ENCODE results near the gene VAPB.

The VAPB gene

GRCh38 chr20:58438970-58439808, 50.2 kb downstream of the VAPB start:
- no peak for FAIRE-seq

DNA sequence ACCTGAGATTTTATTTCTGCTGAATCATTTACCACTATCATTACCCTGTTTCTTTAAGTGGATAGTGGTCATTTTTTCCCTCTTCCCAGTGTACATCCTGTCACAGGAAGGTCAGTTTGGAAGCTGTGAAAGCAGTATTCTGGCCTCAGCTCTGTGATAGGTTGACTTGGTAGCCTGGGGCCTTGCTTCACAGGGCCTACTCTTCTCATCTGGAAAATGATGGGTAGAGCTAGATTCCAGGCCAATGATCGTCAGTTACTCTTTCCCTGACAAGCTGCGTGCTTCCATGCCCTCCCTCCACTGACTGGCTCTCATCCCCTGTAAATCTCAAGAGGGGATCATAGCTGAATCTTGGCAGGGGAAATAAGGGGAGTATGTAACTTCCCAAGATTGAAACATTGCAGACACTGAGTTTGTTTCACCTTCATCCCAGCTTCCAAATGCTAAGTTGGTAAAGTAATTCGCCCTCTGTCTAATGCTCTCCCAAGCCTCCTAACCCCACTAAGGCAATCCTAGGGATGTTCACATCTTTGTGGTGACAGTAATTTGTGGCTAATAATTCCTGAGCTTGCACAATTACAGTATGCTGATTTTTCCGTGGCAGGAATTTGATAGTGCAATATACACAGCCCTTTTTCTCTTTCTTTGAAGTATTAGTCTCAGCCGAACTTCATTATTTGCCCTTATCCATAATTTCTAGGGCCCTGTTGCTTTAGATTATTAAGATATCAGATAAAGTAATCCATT, 51.2 kb downstream of the VAPB start:
- FAIRE-seq = no peak

- FAIRE-seq = no peak
Measured at GRCh38 chr20:58441723-58442122, 52.7 kb downstream of the VAPB start.

GRCh38 chr20:58444746-58445255, 55.8 kb downstream of the VAPB start:
- FAIRE-seq = no peak

GRCh38 chr20:58446264-58446959, 57.4 kb downstream of the VAPB start:
- FAIRE-seq = no peak

DNA sequence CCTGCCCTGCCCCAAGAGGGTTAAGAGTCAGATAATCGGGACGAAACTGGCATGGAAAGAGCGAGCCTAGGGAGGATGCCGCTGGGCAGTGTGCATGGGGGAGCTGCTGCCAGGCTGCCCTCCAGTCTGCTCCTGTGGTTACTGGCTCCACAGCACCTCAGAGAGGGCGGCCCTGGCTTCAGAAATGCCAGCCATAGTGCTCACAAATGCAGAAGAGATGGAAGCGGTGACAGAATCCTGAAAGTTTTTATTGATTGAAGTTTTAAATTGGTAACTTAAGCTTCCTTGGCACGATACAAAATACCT, 57.9 kb downstream of the VAPB start:
- no peak for FAIRE-seq

DNA sequence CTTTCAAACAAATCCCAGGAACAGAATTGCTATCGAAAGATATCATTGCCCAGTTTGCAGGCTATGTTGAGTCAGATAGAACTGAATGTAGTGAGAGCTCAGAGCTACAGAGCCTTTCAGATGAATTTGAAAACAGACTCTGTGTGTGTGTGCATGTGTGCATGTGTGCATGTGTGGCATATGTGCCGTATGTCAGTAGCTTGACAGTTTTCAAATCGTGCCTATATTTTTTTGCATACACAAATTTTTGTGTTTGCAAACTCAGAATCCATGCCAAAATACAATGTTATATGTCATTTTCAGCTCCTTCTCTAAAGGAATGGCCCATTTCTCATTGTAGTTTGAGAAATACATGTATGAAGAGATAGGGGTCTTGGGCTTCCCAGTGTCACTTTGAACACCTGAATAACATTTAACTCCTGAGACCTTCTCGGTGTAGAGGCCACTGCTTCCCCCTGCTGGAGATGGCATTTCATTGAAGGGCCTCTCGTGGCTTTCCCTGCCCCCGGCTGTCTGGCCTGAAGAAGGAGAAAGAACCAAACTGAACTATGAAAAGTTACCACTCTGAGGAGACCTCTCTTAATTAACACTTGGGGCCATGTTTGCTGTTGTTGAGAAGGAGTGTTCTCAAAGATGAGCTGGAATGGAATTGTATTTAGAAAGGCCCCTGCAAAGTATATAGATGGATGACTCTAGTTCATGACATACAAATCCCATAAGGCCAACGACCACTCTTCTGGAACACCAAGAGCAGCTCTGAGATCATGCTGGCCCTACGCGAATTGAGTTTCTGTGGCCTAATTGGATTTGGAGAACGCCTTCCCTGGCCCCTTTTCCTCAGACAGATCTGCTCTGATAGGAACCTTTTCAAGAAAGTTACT, 58.7 kb downstream of the VAPB start:
- FAIRE-seq = no peak

GRCh38 chr20:58448958-58449357, 59.9 kb downstream of the VAPB start:
- FAIRE-seq = no peak

GRCh38 chr20:58449681-58450221, 60.7 kb downstream of the VAPB start:
- no peak for FAIRE-seq

- FAIRE-seq = no peak
Measured at GRCh38 chr20:58450254-58450653, 61.2 kb downstream of the VAPB start.

DNA sequence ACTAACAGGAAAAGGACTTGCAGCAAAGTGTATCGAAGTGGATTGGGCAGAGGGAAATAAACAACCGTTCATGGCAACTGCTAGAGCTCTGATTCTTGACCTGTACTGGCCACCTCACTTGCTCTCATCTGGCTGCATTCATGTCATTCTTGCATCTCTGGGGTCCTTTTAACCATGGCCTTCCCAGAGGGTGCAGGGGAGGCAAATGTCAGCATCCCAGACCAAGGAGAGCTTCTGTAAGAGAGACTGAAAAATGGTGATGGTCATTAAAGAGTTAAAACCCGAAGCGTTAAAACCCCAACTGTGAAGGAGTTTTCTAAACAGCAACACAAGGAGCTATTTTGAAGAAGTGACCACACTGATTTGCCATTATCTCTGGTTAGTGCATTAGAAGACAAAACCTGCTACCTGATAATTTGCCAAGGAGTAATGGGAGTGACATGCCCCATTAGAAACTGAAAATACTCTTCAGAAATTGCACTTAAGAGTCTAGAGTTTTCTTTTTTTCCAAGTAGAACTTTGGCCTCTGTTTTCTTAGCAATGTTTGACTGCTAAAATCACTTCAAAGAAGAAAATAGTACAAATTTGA, 63.7 kb downstream of the VAPB start:
- FAIRE-seq = no peak

DNA sequence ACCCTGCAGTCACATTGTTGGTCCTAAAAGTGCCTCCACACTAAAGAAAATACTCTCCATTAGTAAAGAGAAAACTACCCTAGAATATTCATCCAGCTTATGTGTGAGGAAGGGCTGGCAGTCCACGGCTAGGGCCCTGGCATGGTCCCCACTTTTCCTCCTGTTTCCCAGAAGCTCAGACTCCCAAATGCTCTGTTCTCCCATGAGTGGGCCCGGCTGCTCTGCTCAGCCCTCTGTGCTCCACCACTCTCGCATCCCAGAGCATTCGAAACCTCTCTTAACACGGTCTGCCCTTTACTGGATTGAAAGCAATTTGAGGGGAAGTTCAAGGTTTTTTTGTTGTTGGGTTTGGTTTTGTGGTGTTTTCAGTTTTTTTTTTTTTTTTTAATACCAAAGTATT, 64.4 kb downstream of the VAPB start:
- FAIRE-seq = no peak

DNA sequence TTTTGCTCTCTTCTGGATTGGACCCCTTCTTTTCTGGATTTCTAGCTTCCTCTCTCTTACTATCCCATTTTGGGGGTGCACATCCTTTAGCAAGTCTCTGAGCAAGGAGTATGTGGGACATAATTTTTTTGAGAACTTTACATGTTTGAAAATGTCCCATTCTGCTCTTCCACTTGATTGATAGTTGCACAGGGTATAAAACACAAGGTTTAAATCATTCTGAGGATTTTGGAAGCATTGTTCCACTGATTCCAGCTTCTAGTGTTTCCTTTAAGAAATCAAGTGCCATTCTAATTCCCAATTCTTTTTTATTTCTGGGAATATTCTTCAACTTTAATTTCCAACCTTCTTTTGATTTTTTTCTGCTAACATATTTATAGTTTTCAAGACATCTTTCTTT, 65.4 kb downstream of the VAPB start:
- no peak for FAIRE-seq

- FAIRE-seq = no peak
Measured at GRCh38 chr20:58457083-58457695, 68.2 kb downstream of the VAPB start.

DNA sequence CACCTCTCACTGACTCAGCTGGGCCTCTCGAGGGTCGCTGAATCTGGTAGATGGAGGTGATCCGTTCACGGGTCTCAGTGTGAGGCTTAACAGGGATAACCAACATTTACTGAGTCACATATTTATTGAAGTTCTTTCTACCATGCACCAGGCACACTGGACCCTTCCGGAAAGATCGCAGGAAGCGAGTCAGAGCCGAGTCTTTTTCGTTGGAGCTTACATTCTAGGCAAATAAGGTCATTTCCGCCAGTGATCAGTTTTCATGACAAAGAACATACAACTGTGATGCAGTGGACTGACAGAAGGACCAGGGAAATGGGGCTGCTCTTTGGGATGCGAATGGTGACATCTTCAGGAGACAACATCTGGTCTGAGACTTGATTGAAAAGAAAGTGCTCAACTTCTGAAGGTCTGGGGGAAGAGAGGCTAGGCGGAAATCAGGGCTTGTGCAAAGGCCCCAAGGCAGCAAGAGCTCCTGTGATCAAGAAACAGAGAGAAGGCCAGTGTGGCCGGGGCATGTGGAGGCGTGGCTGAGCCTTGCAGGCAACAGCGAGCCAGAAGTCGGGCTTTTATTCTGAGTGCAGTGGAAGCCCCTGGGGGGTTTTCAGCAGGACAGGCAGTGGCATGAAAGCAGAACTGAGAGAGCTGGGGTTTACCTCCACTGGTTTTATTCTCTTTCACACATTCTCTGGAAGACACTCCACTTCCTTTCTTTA, 69.5 kb downstream of the VAPB start:
- no peak for FAIRE-seq

DNA sequence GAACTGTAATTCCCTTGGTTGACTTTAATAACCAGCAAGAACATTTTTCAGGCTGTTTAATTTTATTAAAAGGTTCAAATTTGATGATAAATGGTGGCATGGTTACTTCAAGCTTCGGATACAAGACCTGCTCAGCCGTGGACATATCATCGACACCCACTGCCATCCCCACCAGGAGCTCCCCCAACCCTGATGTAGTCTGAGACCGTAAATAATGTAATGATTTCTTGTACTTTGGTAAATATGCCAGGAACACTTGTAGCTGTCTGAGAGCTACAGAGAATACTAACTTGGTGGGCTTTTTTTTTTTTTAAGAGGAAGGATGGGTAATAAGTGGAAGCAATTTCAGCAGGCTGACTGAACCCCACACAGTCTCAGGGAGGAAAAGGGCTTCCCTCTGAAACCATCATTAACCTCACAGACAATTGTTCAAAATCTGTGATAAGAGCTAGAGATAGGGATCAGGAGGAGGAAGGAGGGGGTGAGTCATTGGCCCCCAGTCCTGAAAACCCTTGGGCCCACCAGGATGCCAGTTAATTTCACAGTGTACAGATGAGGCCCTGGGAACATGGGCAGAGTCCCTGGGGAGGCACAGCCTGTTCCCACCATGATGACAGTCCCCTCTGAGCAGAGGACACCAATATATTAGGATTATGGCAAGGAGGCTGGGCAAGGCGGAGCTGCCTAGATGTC, 70.2 kb downstream of the VAPB start:
- no peak for FAIRE-seq

- FAIRE-seq = no peak
Measured at GRCh38 chr20:58461104-58461503, 72.1 kb downstream of the VAPB start.

DNA sequence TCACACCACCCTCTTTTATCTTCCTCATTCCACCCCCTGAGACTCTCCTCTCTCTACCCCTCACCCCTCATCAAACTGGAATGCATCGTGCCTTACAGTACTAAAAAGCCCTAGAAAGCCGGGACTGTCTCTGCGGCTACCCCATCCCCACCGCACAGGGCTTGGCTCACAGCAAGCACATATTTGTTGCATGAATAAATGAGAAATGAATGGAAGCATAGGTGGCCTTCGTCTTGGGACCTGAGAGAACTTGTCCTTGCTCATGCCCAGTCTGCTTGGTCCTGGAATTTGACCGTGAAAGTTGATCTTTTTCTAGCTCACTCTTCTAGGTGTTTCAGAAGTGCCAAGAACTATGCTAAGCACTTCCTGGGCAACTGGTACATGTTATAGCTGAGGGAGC, 72.9 kb downstream of the VAPB start:
- no peak for FAIRE-seq

DNA sequence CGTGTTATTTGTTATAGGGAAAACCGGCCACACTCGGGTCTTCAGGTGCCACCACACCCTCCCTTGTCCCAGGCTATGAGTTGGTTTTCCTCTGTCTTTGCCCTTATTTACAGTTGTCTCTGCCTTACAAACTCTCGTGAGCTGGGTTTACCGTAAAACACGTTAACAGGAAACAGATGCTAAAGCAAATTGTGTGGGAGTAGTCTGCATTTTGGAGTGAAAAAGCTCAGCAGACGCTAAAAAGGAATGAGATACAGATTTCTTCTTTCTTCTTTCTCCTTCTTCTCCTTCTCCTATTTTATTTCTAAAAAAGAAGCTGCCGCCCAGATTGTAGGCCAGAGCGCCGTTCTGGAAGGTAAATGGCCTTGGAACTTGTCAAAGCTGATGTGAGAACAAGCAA, 74.2 kb downstream of the VAPB start:
- no peak for FAIRE-seq

DNA sequence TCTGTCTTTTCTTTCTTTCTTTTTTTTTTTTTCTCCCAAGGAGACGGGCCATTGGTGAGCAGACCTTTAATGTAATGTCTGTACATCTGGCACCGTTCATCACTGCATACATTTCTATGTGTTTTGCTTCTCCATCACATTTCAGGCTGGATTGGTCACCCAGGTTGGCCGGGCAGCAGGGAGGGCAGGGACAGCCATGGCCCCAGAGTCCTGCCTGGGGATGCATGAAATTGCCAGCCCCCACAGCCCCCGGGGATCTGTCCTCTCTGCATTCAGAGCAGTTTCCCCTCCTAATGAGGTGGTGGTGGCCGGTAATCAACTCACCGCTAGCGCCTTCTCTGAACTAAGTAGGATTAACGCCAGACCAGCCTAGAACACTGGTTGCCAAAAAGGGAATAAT, 75.8 kb downstream of the VAPB start:
- FAIRE-seq = no peak
